ENCODE results near the gene CST5. TPM values are rescaled to one million over a fixed set of nuclear protein-coding genes. Genes with fewer than 3 reads are reported as not detected.

The CST5 gene
- total RNA-seq, 2 experiments from 2014 or later, result not detected

DNA sequence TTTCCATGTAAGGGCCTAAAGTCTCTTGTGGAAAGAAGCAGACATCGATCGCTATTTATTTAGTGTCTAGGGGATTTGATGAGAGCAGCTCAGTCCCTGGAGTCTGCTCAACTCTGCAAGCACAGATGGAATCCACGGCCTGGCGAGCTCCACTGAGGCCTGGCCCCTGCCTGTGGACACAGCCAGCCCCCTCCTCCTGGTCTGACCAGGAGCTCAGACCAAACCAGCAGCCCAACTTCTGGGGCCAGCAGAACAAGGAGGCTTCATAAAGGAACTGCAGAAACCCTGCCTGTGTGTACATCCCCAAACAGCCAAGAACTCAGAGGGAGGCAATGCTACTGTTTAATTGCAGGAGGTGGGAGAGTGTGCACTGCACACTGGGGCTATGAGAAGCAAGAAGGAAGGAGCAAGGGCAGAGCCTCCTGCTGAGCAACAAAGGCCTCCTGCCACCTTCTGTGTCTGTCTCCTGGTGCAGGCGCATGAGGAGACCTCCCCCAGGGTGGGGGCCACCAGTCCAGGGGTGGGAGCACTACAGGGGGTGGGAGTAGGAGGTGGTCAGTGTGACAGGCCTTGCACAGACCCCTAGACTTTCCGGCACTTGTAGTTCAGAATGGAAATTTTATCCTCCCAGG, 3.8 kb downstream of the CST5 start:
- Histone ChIP-seq H3K4me1 (ENCODE audit: insufficient read depth, low read length) (peaks cover 21% of the 10 kb centered on the region), H3K27ac (ENCODE audit: low read depth in 1 of 2, low read length in 2 of 2) (no peak overlapping the region), H3K36me3 (ENCODE audit: insufficient read depth, low read length) (no peaks in the 10 kb centered on the region), H3K9me3 (ENCODE audit: control insufficient read depth in 1 of 2, insufficient read depth in 1 of 2, low read length in 2 of 2) (no peaks in the 10 kb centered on the region), H3K4me3 (ENCODE audit: low read length) (no peak overlapping the region), H3K27me3 (ENCODE audit: control insufficient read depth in 1 of 2, insufficient read depth in 2 of 2, low read length in 2 of 2) (no peaks in the 10 kb centered on the region)
- CTCF ChIA-PET, result no interaction called here
- ATAC-seq (ENCODE audit: poor library complexity), result no peak
- Mint-ChIP-seq H3K27ac (no peak overlapping the region), H3K9me3 (no peaks in the 10 kb centered on the region), H3K4me3 (no peak overlapping the region), H3K4me1 (ENCODE audit: low read depth) (peaks cover 32% of the 10 kb centered on the region), H3K27me3 (no peaks in the 10 kb centered on the region), H3K36me3 (ENCODE audit: low read depth) (no peaks in the 10 kb centered on the region)
- DNase-seq, result no peak
- POLR2A ChIA-PET, result no interaction called here
- TF ChIP-seq, protein P1, sequence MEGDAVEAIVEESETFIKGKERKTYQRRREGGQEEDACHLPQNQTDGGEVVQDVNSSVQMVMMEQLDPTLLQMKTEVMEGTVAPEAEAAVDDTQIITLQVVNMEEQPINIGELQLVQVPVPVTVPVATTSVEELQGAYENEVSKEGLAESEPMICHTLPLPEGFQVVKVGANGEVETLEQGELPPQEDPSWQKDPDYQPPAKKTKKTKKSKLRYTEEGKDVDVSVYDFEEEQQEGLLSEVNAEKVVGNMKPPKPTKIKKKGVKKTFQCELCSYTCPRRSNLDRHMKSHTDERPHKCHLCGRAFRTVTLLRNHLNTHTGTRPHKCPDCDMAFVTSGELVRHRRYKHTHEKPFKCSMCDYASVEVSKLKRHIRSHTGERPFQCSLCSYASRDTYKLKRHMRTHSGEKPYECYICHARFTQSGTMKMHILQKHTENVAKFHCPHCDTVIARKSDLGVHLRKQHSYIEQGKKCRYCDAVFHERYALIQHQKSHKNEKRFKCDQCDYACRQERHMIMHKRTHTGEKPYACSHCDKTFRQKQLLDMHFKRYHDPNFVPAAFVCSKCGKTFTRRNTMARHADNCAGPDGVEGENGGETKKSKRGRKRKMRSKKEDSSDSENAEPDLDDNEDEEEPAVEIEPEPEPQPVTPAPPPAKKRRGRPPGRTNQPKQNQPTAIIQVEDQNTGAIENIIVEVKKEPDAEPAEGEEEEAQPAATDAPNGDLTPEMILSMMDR (IDR thresholded peaks at IDR 0.05), result no peak
- intact Hi-C loops (cut with DNase I, micrococcal nuclease), result loop anchor here in 1 of 2 experiments (2.0 kb wide), 1 partner anchor 19 kb away; no protein-coding TSS in a partner anchor

DNA sequence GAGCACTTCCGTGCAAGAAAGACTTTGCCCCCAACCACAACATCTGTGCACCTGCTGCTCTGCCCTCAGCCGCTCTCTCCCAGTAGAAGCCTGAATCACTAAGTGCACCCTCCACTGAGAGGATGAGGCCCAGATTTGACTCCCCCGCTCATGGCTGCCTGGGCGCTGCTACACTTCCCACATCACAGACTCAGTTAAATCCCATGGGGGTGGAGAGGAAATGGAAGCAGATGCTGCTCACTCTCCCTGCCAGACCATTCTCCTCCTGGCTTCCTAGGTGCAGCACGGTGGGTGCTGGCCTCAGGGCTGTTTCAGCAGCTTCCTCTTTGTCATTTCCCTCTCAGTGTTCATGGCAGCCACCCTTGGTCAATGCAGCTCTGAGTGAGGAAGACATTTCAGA, 4.8 kb downstream of the CST5 start:
- Histone ChIP-seq H3K4me1 (ENCODE audit: insufficient read depth, low read length) (peaks cover 21% of the 10 kb centered on the region), H3K4me3 (ENCODE audit: low read length) (no peak overlapping the region), H3K36me3 (ENCODE audit: insufficient read depth, low read length) (no peaks in the 10 kb centered on the region), H3K27ac (ENCODE audit: low read depth in 1 of 2, low read length in 2 of 2) (no peak overlapping the region), H3K27me3 (ENCODE audit: control insufficient read depth in 1 of 2, insufficient read depth in 2 of 2, low read length in 2 of 2) (no peaks in the 10 kb centered on the region), H3K9me3 (ENCODE audit: control insufficient read depth in 1 of 2, insufficient read depth in 1 of 2, low read length in 2 of 2) (no peaks in the 10 kb centered on the region)
- peak overlapping the region; percentile 87 for H3K27ac Mint-ChIP-seq
- intact Hi-C loops (cut with DNase I, micrococcal nuclease), result loop anchor here in 1 of 2 experiments (2.0 kb wide), 1 partner anchor 20 kb away; no protein-coding TSS in a partner anchor
- ATAC-seq (ENCODE audit: poor library complexity) (peak; percentile 10), DNase-seq (no peak)
- H3K36me3 Mint-ChIP-seq (ENCODE audit: low read depth), result no peaks in the 10 kb centered on the region
- H3K27me3 Mint-ChIP-seq, result no peaks in the 10 kb centered on the region
- ChIA-PET CTCF (no interaction called here), POLR2A (interaction anchor here (2.0 kb wide), 1 partner anchor 13 kb away, joined by 4 read pairs; no protein-coding TSS in a partner anchor)
- H3K4me3 Mint-ChIP-seq, result peak overlapping the region; percentile 55
- TF ChIP-seq, protein P1 (IDR thresholded peaks at IDR 0.05), result no peak
- H3K9me3 Mint-ChIP-seq, result no peaks in the 10 kb centered on the region
- peaks cover 36% of the 10 kb centered on the region for H3K4me1 Mint-ChIP-seq (ENCODE audit: low read depth)

DNA sequence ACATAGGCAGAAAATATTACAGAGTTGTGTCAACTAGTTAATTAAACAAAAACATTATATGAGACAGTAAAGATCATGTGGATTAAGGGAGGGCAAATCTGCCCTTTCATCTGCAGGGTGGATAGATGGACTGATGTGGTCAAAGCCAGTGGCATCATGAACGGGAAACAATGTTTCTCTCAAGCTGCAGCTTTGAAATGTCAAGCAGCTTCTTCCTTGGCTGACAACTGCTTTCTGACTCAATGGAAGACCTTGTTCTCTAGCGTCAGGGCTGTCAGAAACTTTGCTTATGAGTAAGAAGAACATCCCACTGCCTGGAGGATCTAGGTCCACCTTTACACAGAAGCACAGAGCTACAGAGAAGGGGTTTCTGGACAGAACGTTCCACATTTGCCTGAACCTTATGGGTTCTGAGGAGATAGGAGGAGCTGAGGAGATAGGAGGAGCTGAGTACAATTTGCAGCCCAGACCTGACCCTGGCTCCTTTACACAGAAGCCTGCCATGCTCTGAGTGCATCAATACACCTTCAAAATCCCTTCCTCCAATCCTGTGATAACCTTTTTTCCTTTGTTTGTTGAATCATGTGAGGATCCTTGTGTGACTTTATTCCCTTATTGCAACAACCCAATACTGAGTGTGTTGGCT, 6.1 kb downstream of the CST5 start:
- DNase-seq, result peak in 2 of 14 experiments; percentile 19 to 41
- Histone ChIP-seq H3K4me1 (ENCODE audit: insufficient read depth, low read length) (peaks cover 21% of the 10 kb centered on the region), H3K4me3 (ENCODE audit: low read length) (no peak overlapping the region), H3K27ac (ENCODE audit: low read depth in 1 of 2, low read length in 2 of 2) (no peak overlapping the region), H3K27me3 (ENCODE audit: control insufficient read depth in 1 of 2, insufficient read depth in 2 of 2, low read length in 2 of 2) (no peaks in the 10 kb centered on the region), H3K9me3 (ENCODE audit: control insufficient read depth in 1 of 2, insufficient read depth in 1 of 2, low read length in 2 of 2) (no peaks in the 10 kb centered on the region), H3K36me3 (ENCODE audit: insufficient read depth, low read length) (no peaks in the 10 kb centered on the region)
- CTCF ChIA-PET, result no interaction called here
- H3K27me3 Mint-ChIP-seq, result no peaks in the 10 kb centered on the region
- TF ChIP-seq, protein P1 (IDR thresholded peaks at IDR 0.05), result no peak
- ATAC-seq (ENCODE audit: poor library complexity), result peak; percentile 72
- H3K36me3 Mint-ChIP-seq (ENCODE audit: low read depth), result no peaks in the 10 kb centered on the region
- H3K4me1 Mint-ChIP-seq (ENCODE audit: low read depth), result peaks cover 36% of the 10 kb centered on the region
- H3K4me3 Mint-ChIP-seq, result peak overlapping the region; percentile 78
- intact Hi-C loops (cut with DNase I, micrococcal nuclease), result loop anchor here in 1 of 2 experiments (2.0 kb wide), 1 partner anchor 21 kb away; no protein-coding TSS in a partner anchor
- H3K27ac Mint-ChIP-seq, result peak overlapping the region; percentile 87
- no peaks in the 10 kb centered on the region for H3K9me3 Mint-ChIP-seq
- POLR2A ChIA-PET, result interaction anchor here (1.2 to 2.0 kb wide), 3 partner anchors 14 to 38 kb away, joined by 4 read pairs; no protein-coding TSS in a partner anchor
